DOHH2 (cell line): ENCODE results near the gene MYO18B.

Experiments used
- EZH2phosphoT487 ChIP-seq: fragments of 200-600 bp; sonication (generic); IDR thresholded peaks from 2 replicates; pipeline ENCODE4 v1.6.1; 2017; ENCODE audit warnings: borderline replicate concordance, mild to moderate bottlenecking, antibody characterized with exemption, low read length, moderate library complexity, mixed read lengths
- TF ChIP-seq, protein P1 (sequence below): fragments of 200-600 bp; sonication (generic); IDR thresholded peaks from one replicate; pipeline ENCODE4 v1.5.1; 2014; ENCODE audit warnings: antibody characterized with exemption, mild to moderate bottlenecking, low read depth, low read length; ENCODE audit not compliant: poor library complexity, severe bottlenecking

DNA sequence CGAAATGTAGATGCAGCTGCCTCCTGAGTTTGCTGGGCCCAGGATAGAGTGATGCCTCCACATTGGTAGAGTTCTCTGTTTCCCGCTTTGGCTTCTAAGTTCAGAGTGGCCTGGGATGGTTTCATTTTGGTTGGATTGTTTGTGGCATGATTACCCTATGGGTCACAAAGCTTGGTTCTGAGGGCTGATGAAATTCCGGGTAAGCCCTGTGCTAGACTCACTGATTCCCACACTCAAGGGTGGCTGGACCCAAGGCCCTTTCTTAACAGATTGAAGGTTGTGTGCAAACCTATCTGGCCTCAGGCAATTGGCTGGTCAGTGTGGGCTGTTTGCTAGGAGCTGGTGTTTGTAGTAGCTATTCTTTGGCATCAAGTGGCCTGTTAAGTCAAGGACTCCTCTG, 158.4 kb downstream of the MYO18B start:
- TF ChIP-seq, protein P1, sequence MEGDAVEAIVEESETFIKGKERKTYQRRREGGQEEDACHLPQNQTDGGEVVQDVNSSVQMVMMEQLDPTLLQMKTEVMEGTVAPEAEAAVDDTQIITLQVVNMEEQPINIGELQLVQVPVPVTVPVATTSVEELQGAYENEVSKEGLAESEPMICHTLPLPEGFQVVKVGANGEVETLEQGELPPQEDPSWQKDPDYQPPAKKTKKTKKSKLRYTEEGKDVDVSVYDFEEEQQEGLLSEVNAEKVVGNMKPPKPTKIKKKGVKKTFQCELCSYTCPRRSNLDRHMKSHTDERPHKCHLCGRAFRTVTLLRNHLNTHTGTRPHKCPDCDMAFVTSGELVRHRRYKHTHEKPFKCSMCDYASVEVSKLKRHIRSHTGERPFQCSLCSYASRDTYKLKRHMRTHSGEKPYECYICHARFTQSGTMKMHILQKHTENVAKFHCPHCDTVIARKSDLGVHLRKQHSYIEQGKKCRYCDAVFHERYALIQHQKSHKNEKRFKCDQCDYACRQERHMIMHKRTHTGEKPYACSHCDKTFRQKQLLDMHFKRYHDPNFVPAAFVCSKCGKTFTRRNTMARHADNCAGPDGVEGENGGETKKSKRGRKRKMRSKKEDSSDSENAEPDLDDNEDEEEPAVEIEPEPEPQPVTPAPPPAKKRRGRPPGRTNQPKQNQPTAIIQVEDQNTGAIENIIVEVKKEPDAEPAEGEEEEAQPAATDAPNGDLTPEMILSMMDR: no peak
- no peak for TF ChIP-seq EZH2phosphoT487
